Spleen (tissue), 13 donors: Measurements from ENCODE around the gene CCM2L. TPM values are rescaled to one million over a fixed set of nuclear protein-coding genes. Genes with fewer than 3 reads are reported as not detected.

ENCODE experiments used
- DNase-seq: peaks from one replicate; pipeline ENCODE4 v3.0.0-alpha.2; 2020
- H3K27ac ChIP-seq, 8 donors: fragments of 200-600 bp; sonication (generic) in 7 of 8; 1 replicate in 4 of 8; 2 replicates in 4 of 8; pipeline versions ENCODE4 v1.5.0 to v1.8.0; 2016 to 2021; ENCODE audit warnings: inconsistent platforms in 4 of 8, mild to moderate bottlenecking in 4 of 8, moderate library complexity in 1 of 8
- H3K27me3 ChIP-seq, 7 donors: fragments of 200-600 bp; sonication (generic) in 6 of 7; replicated peaks in 1 of 7; 1 replicate in 4 of 7; 2 replicates in 3 of 7; pipeline versions ENCODE4 v1.5.0 to v1.8.0; 2016 to 2021; ENCODE audit warnings: inconsistent platforms in 3 of 7, mild to moderate bottlenecking in 1 of 7
- H3K36me3 ChIP-seq, 6 donors: fragments of 200-600 bp; sonication (generic) in 5 of 6; 1 replicate in 4 of 6; 2 replicates in 2 of 6; pipeline versions ENCODE4 v1.5.0 to v1.8.0; 2016 to 2021; ENCODE audit warnings: inconsistent platforms in 2 of 6
- H3K4me1 ChIP-seq, 6 donors: fragments of 200-600 bp; sonication (generic) in 5 of 6; 1 replicate in 3 of 6; 2 replicates in 3 of 6; pipeline versions ENCODE4 v1.5.0 to v1.8.0; 2016 to 2021; ENCODE audit warnings: inconsistent platforms in 3 of 6
- H3K4me3 ChIP-seq, 8 donors: fragments of 200-600 bp; sonication (generic) in 7 of 8; 1 replicate in 4 of 8; 2 replicates in 4 of 8; pipeline versions ENCODE4 v1.5.0 to v1.8.0; 2016 to 2021; ENCODE audit warnings: inconsistent platforms in 4 of 8, mild to moderate bottlenecking in 4 of 8, moderate library complexity in 2 of 8
- H3K9me3 ChIP-seq, 8 donors: fragments of 200-600 bp; sonication (generic) in 7 of 8; 1 replicate in 4 of 8; 2 replicates in 4 of 8; pipeline versions ENCODE4 v1.5.0 to v1.8.0; 2016 to 2021; ENCODE audit warnings: inconsistent platforms in 4 of 8
- POLR2A ChIP-seq, 3 donors: fragments of 450-650 bp; IDR thresholded peaks; one replicate each; pipeline ENCODE4 v1.5.1; 2017; ENCODE audit warnings: antibody characterized with exemption in 3 of 3, mild to moderate bottlenecking in 1 of 3
- POLR2AphosphoS5 ChIP-seq, 3 donors: sonication (generic); formaldehyde crosslinking; IDR thresholded peaks; one replicate each; pipeline ENCODE4 v1.5.1; 2017; ENCODE audit warnings: antibody characterized with exemption in 3 of 3
- WGBS, 5 donors: extraction: QIAGEN DNeasy Blood & Tissue Kit in 3 of 5; methylation state at CpG; one replicate each; pipeline versions ENCODE4 v1.1.5 to v1.1.7; 2013 to 2018; 5-methylcytosine and 5-hydroxymethylcytosine counted together
- intact Hi-C: fragments of 100-400 bp; cut with DNase I; formaldehyde crosslinking; loops from one replicate; pipeline ENCODE4 v1.15.0; 2023; ENCODE audit warnings: low total_unique reads
- long read RNA-seq, 2 donors: transcript quantifications; one replicate each; lab custom pipeline, GENCODE V29; 2026
- polyA plus RNA-seq, 3 donors: library from polyadenylated mRNA; stranded (reverse); fragments of 200-250 nt; gene quantifications; one replicate each; pipeline ENCODE4 v1.2.1, GENCODE V29; 2013
- total RNA-seq, 7 donors: library from RNA; depleted of rRNA in 3 of 7; stranded (reverse); fragments of >200 nt in 3 of 7; fragmentation: NEBNext Ultra II Directional in 4 of 7; extraction: Animal tissue kit (Norgen Biotek cat#: 25700) in 4 of 7; gene quantifications; one replicate each; pipeline versions ENCODE4 v1.1.0 to v1.2.1, GENCODE V29; 2016 to 2021
- TF ChIP-seq, protein P1 (sequence below), 11 experiments: fragments of 200-600 bp in 7 of 11; fragments of 450-650 bp in 4 of 11; sonication (generic) in 4 of 11; IDR thresholded peaks in 8 of 11; conservative IDR thresholded peaks in 3 of 11; 1 replicate in 7 of 11; 2 replicates in 4 of 11; pipeline versions ENCODE4 v1.4.0 to v1.8.0; 2016 to 2021; ENCODE audit warnings: antibody characterized with exemption in 11 of 11, inconsistent platforms in 4 of 11, mild to moderate bottlenecking in 1 of 11
- donor health status: healthy with polysubstance abuse.
- donor health status: DM: no; HTN: no; CAD: no; lungs with moderate emphysema.
- donor health status: DM: no; HTN: no; CAD: no.
- donor health status: Bipolar disorder and iron deficiency.
- donor health status: healthy.
- donor health status: DM: no; HTN: no; CAD: no.
- donor health status: DM: yes; HTN: yes; CAD: no.

Gene CCM2L
- total RNA-seq, result 100 to 1,000 TPM in 5 of 7 donors, 10 to 100 TPM in 2; 64.8 to 186 (median 138) TPM
- polyA plus RNA-seq, result 100 to 1,000 TPM in 1 of 3 donors, 10 to 100 TPM in 2; 27.6 to 158 (median 71.1) TPM
- long read RNA-seq, donor 1, transcript CCM2L-202 (6 exons, 1,841 nt), result major isoform, 5 of 21 reads
- long read RNA-seq, donor 1, partial matches to known transcripts, result 16 of 21 reads
- long read RNA-seq, donor 1, other reads (novel, unspliced or antisense), result 0 of 21 reads
- long read RNA-seq, donor 2, partial matches to known transcripts, result 0 of 4 reads
- long read RNA-seq, donor 2, other reads (novel, unspliced or antisense), result 0 of 4 reads

- Histone ChIP-seq H3K27me3 (peaks cover 0 to 28% (median 0%) of the 10 kb centered on the region in 7 donors), H3K36me3 (no peaks in the 10 kb centered on the region), H3K4me1 (peaks cover 2 to 48% (median 20%) of the 10 kb centered on the region in 6 donors), H3K4me3 (peak within 1 kb of the TSS; percentile 20 to 81 (median 44)), H3K9me3 (no peaks in the 10 kb centered on the region), H3K27ac (peak within 1 kb of the TSS; percentile 57 to 88 (median 80))
- TF ChIP-seq POLR2AphosphoS5 (IDR thresholded peaks at IDR 0.05) (peak; percentile 76 to 89 (median 89)), POLR2A (IDR thresholded peaks at IDR 0.05) (peak in 1 of 3 donors; percentile 50)
- TF ChIP-seq, protein P1, sequence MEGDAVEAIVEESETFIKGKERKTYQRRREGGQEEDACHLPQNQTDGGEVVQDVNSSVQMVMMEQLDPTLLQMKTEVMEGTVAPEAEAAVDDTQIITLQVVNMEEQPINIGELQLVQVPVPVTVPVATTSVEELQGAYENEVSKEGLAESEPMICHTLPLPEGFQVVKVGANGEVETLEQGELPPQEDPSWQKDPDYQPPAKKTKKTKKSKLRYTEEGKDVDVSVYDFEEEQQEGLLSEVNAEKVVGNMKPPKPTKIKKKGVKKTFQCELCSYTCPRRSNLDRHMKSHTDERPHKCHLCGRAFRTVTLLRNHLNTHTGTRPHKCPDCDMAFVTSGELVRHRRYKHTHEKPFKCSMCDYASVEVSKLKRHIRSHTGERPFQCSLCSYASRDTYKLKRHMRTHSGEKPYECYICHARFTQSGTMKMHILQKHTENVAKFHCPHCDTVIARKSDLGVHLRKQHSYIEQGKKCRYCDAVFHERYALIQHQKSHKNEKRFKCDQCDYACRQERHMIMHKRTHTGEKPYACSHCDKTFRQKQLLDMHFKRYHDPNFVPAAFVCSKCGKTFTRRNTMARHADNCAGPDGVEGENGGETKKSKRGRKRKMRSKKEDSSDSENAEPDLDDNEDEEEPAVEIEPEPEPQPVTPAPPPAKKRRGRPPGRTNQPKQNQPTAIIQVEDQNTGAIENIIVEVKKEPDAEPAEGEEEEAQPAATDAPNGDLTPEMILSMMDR (IDR thresholded peaks at IDR 0.05 in 8 of 11, conservative IDR thresholded peaks at IDR 0.05 in 3 of 11), result no peak
- intact Hi-C loops, result no loop called here
- WGBS, 5 donors, result 51 to 73% (median 59%) methylated on average over 2 of the region's 2 CpGs
- peak; percentile 84 for DNase-seq
Measured at GRCh38 chr20:32010101-32010500, at the start of gene CCM2L. Gene CCM2L (plus strand): TSS chr20:32010438. CDS start chr20:32010455, 17 bp downstream.

DNA sequence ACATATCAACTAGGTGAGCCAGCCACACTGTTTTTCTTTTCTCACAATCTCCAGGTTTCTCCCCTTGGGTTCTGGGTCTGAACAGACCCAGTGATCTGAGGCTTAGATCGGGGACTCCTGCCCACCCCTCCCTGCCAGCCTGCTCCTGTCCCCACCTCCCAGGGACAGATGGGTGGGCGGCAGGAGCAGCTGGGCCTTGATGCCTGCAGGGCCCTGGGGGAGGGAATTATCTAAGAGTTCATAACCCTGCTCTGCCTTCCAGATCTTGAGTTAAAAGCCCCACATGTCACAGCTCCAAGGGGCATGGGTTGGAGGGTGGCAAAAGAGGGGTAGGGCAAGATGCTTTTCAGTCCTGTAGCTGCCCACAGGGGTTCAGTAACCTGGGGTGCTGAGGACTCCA lies 47.5 kb upstream of the CCM2L start:
- no peak overlapping the region for H3K4me3 ChIP-seq
- peaks cover 0 to 56% (median 18%) of the 10 kb centered on the region in 7 donors for H3K27me3 ChIP-seq
- WGBS, 5 donors, result 56 to 74% (median 73%) methylated on average over 2 of the region's 2 CpGs
- DNase-seq, result no peak
- no peak overlapping the region for H3K27ac ChIP-seq
- no peaks in the 10 kb centered on the region for H3K36me3 ChIP-seq
- TF ChIP-seq POLR2A (IDR thresholded peaks at IDR 0.05) (no peak), POLR2AphosphoS5 (IDR thresholded peaks at IDR 0.05) (no peak)
- TF ChIP-seq, protein P1 (IDR thresholded peaks at IDR 0.05 in 8 of 11, conservative IDR thresholded peaks at IDR 0.05 in 3 of 11), result no peak
- peaks cover 0 to 7% (median 2%) of the 10 kb centered on the region in 6 donors for H3K4me1 ChIP-seq
- H3K9me3 ChIP-seq, result no peaks in the 10 kb centered on the region
- intact Hi-C loops, result no loop called here

DNA sequence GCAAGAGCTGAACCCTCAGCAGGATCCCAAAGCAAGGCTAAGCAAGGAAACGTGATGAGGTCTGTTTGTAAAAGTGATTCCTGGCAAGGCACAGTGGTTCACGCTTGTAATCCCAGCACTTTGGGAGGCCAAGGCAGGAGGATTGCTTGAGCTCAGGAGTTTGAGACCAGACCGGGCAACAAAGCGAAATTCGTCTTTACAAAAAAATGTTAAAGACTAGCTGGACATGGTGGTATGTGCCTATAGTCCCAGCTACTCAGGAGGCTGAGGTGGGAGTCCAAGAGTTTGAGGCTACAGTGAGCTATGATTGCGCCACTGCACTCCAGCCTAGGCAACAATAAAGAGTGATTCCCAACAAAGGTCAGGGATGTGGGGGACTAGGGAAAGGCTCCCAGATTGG lies 46.3 kb upstream of the CCM2L start:
- Histone ChIP-seq H3K36me3 (no peaks in the 10 kb centered on the region), H3K4me1 (peaks cover 4 to 18% (median 10%) of the 10 kb centered on the region in 6 donors), H3K27ac (no peak overlapping the region), H3K9me3 (no peaks in the 10 kb centered on the region), H3K4me3 (no peak overlapping the region), H3K27me3 (peaks cover 0 to 59% (median 20%) of the 10 kb centered on the region in 7 donors)
- WGBS, 5 donors, result 75 to 83% (median 79%) methylated on average over 6 of the region's 6 CpGs
- TF ChIP-seq POLR2AphosphoS5 (IDR thresholded peaks at IDR 0.05) (no peak), POLR2A (IDR thresholded peaks at IDR 0.05) (no peak)
- TF ChIP-seq, protein P1 (IDR thresholded peaks at IDR 0.05 in 8 of 11, conservative IDR thresholded peaks at IDR 0.05 in 3 of 11), result no peak
- DNase-seq, result no peak
- intact Hi-C loops, result no loop called here

DNA sequence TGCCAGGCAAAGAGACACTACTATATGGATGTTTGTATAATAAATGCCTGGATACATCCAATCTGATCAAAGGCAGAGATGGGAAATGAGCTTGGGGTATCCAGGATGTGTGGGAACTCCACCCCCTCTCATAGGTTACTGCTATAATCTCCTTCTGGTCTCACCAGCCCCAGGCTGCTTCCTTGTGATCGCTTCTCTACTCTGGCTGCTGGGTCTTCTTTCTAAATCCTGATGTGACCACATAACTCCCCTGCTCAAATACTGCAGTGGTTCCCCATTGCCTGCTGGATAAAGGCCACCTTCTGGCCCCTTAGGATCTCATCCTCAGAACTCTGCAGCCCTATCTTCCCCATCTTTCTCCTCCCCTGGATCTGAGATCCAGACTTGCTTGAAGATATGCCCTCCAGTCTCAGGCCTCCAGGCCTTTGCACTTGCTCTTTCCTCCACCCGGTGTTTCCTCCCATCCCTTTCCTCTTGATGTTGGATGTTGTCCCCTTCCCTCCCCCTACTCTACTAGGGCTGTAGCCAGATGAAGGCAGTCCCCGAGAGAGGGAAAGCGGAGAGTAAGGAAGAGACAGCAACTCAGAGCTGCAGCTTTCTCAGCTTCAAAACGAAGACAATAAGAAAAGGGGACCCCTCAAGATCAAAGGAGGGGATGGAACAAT lies 43.1 kb upstream of the CCM2L start:
- peaks cover 0 to 84% (median 20%) of the 10 kb centered on the region in 7 donors for H3K27me3 ChIP-seq
- TF ChIP-seq POLR2AphosphoS5 (IDR thresholded peaks at IDR 0.05) (no peak), POLR2A (IDR thresholded peaks at IDR 0.05) (no peak)
- TF ChIP-seq, protein P1 (IDR thresholded peaks at IDR 0.05 in 8 of 11, conservative IDR thresholded peaks at IDR 0.05 in 3 of 11), result no peak
- no peak for DNase-seq
- no peak overlapping the region for H3K27ac ChIP-seq
- H3K36me3 ChIP-seq, result no peaks in the 10 kb centered on the region
- H3K4me3 ChIP-seq, result peak overlapping the region in 1 of 8 donors; percentile 71
- 7 to 18% (median 13%) methylated on average over 5 of the region's 5 CpGs for WGBS, 5 donors
- H3K4me1 ChIP-seq, result peaks cover 4 to 20% (median 10%) of the 10 kb centered on the region in 6 donors
- intact Hi-C loops, result no loop called here
- H3K9me3 ChIP-seq, result no peaks in the 10 kb centered on the region
